ENCODE measurements around the gene MACROH2A1.

GRCh38 chr5:135331612-135332011 is 67.4 kb downstream of the MACROH2A1 start:
- TF ChIP-seq CTCF (IDR thresholded peaks at IDR 0.05) (no peak), POLR2A (IDR thresholded peaks at IDR 0.05) (no peak)
